Cardiac muscle cell (in vitro differentiated cells and primary cell): Measurements from ENCODE around the gene DAB2IP. TPM values are rescaled to one million over a fixed set of nuclear protein-coding genes. Genes with fewer than 3 reads are reported as not detected.

Experiments used
- DNase-seq, 2 donors: peaks; one replicate each; pipeline versions ENCODE4 v3.0.0 to v3.0.0-alpha.2; 2010 to 2017; ENCODE audit warnings: low read depth in 1 of 2, low spot score in 1 of 2
- H3K27ac ChIP-seq: fragments of 200-600 bp; sonication (generic); 2 replicates; pipeline ENCODE4 v1.5.1; 2016
- H3K27me3 ChIP-seq: fragments of 200-600 bp; sonication (generic); 2 replicates; pipeline ENCODE4 v1.6.0; 2016; ENCODE audit warnings: control low read depth
- H3K36me3 ChIP-seq: fragments of 200-600 bp; sonication (generic); 2 replicates; pipeline ENCODE4 v1.5.1; 2016; ENCODE audit warnings: control low read depth
- H3K4me1 ChIP-seq: fragments of 200-600 bp; sonication (generic); 2 replicates; pipeline ENCODE4 v1.8.1; 2017; ENCODE audit warnings: low read depth, mild to moderate bottlenecking, mixed run types
- H3K4me3 ChIP-seq: fragments of 200-600 bp; sonication (generic); 2 replicates; pipeline ENCODE4 v1.5.1; 2016; ENCODE audit warnings: mild to moderate bottlenecking
- H3K9me3 ChIP-seq: fragments of 200-600 bp; sonication (generic); 2 replicates; pipeline ENCODE4 v1.5.1; 2017; ENCODE audit warnings: low read depth, mild to moderate bottlenecking, control low read depth
- CTCF ChIP-seq: IDR thresholded peaks from 2 replicates; pipeline ENCODE4 v1.5.1; 2012; ENCODE audit warnings: low read depth, mild to moderate bottlenecking, low read length
- polyA plus RNA-seq: library from polyadenylated mRNA; unstranded; fragments of >200 nt; fragmentation: Nextera tagmentation; extraction: Ambion mirVana; gene quantifications from 2 replicates; pipeline ENCODE4 v1.2.1, GENCODE V29; 2016
- total RNA-seq: library from RNA; depleted of rRNA; stranded (reverse); fragments of >200 nt; gene quantifications from 2 replicates; pipeline ENCODE4 v1.2.3, GENCODE V29; 2016

Gene DAB2IP
- total and polyA plus RNA-seq, 2 experiments from 2014 or later, result 25.7 to 105 TPM

DNA sequence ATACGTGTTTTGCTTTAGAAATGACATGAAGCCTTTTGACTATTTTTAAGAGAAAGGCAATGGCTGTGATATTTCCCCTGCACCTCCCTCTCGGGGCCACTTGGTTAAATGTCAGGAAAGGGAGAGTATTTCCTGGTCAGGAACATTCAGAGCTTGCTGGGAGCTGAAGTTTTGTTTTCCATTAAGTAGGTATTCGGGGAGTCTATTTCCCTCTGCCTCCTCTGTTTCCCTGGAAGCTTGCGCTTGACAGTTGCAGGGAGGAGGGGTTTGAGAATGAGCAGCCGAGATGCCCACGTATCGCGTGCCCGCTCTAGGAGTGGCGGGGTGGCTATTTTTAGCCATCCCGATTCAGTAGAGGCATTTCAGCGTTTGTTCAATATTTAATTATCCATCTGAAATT is 6.7 kb downstream of the DAB2IP start:
- Histone ChIP-seq H3K36me3 (no peaks in the 10 kb centered on the region), H3K27me3 (no peaks in the 10 kb centered on the region), H3K4me1 (peaks cover 28% of the 10 kb centered on the region), H3K27ac (no peak overlapping the region), H3K4me3 (no peak overlapping the region), H3K9me3 (no peaks in the 10 kb centered on the region)
- TF ChIP-seq CTCF, result no peak
- DNase-seq, result no peak

GRCh38 chr9:121658591-121658990 is 7.2 kb downstream of the DAB2IP start:
- Histone ChIP-seq H3K27me3 (no peaks in the 10 kb centered on the region), H3K36me3 (no peaks in the 10 kb centered on the region), H3K4me1 (peaks cover 28% of the 10 kb centered on the region), H3K27ac (peak overlapping the region; percentile 46), H3K9me3 (no peaks in the 10 kb centered on the region), H3K4me3 (no peak overlapping the region)
- TF ChIP-seq CTCF, result no peak
- DNase-seq, result no peak

DNA sequence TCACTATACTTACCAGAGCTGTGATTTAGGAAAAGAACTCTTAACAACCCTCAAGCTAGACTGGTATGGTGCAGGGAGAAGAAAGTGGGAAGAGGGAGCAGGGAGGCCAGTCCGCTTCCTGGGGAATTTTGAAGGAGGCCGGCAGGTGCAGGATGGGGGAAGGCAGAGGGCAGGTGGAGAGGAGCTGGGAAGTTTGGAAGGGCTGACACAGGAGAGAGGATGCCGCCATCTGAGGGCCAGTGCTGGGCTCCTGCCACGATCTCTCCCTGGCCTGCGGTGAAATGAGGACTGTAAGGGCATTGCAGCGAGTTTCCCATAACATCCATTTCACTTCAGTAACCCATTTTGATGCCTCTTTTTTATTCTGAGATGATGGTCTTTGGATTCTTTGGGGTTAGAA is 8.9 kb downstream of the DAB2IP start:
- H3K36me3 ChIP-seq, result no peaks in the 10 kb centered on the region
- H3K27ac ChIP-seq, result peak overlapping the region; percentile 8
- H3K9me3 ChIP-seq, result no peaks in the 10 kb centered on the region
- H3K27me3 ChIP-seq, result no peaks in the 10 kb centered on the region
- H3K4me1 ChIP-seq, result peaks cover 28% of the 10 kb centered on the region
- H3K4me3 ChIP-seq, result no peak overlapping the region
- no peak for DNase-seq
- no peak for TF ChIP-seq CTCF

DNA sequence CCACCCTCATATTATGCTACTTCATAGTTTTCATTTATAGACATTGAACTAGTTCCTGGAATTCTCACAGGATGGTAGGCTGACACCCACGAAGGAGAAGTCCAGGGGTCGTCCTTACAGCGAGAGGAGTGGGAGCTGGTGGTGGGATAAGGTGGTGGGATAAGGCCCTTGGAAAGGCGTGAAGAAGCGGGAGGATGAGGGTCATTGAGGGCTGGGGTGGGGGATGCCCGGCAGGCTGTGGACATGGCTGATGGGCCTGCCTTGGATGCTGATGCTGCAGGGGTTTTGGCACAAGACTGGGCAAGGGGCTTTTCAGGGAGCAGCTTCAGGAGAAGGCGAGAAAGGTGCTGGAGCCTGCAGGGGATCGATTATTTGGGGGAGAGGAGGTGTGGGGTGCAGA is 9.4 kb downstream of the DAB2IP start:
- Histone ChIP-seq H3K27ac (no peak overlapping the region), H3K4me3 (no peak overlapping the region), H3K27me3 (no peaks in the 10 kb centered on the region), H3K9me3 (no peaks in the 10 kb centered on the region), H3K4me1 (peaks cover 28% of the 10 kb centered on the region), H3K36me3 (no peaks in the 10 kb centered on the region)
- TF ChIP-seq CTCF, result no peak
- no peak for DNase-seq

DNA sequence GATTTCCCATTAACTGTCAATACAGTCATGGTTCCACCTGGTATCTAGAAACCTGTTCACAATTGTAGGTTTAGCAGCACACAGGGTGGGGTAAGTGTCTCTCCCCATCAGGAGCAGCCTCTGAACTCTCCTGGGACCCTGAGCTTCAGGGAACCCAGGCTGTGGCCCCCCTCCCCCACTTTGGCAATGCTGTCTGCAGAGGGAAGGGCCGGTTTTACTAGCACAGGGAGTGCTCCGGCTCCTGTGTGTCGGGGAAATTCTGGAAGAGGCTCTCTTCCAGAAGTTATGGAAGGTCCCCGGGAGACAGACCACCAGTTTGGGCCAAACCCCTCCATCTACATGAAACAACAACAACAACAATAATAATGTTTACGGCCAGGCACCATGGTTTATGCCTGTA is 9.9 kb downstream of the DAB2IP start:
- no peak for DNase-seq
- H3K27me3 ChIP-seq, result no peaks in the 10 kb centered on the region
- no peak for TF ChIP-seq CTCF
- no peaks in the 10 kb centered on the region for H3K9me3 ChIP-seq
- H3K36me3 ChIP-seq, result no peaks in the 10 kb centered on the region
- H3K4me3 ChIP-seq, result no peak overlapping the region
- peaks cover 28% of the 10 kb centered on the region for H3K4me1 ChIP-seq
- peak overlapping the region; percentile 14 for H3K27ac ChIP-seq

DNA sequence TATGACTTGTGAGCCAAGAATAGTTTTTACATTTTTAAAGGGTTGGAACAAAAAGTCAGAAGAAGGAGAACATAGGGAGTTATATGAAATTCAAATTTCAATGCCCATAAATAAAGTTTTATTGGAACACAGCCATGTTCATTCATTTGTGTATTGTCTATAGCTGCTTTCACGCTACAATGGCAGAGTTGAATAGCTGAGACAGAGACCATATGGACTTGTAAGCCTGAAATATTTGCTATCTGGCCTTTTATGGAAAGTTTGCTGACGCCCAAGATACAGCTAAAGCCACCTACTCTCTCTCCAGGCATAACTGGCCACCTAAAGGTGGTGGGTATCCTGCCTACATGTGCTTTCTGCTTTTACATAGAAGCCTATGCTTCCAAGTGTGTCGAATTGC is 10.9 kb downstream of the DAB2IP start:
- Histone ChIP-seq H3K9me3 (no peaks in the 10 kb centered on the region), H3K4me3 (no peak overlapping the region), H3K27ac (peak overlapping the region; percentile 83), H3K36me3 (no peaks in the 10 kb centered on the region), H3K4me1 (peaks cover 20% of the 10 kb centered on the region), H3K27me3 (no peaks in the 10 kb centered on the region)
- no peak for TF ChIP-seq CTCF
- no peak for DNase-seq
